Calu3 (cell line): ENCODE measurements around the gene RNFT2. TPM values are rescaled to one million over a fixed set of nuclear protein-coding genes. Genes with fewer than 3 reads are reported as not detected.

Experiments
- BruUV-seq: library from RNA; stranded (reverse); fragments of 400-500 nt; replicated peaks from 2 replicates; lab custom pipeline; 2021; lab: Mats Ljungman, UMichigan
- CTCF ChIA-PET: fragments of 300-600 bp; sonication (Branson Sonifier 250); formaldehyde crosslinking; loops from one replicate; lab custom pipeline; 2022; ENCODE audit warnings: antibody characterized with exemption; lab: Charles Lee
- DNase-seq: peaks from one replicate; pipeline ENCODE4 v3.0.0; 2022
- H3K27ac Mint-ChIP-seq: one replicate; pipeline ENCODE4 v1.8.0; 2022; ENCODE audit warnings: mixed read lengths; ENCODE audit not compliant: unreplicated experiment
- H3K27me3 Mint-ChIP-seq: one replicate; pipeline ENCODE4 v1.8.0; 2022; ENCODE audit warnings: mixed read lengths; ENCODE audit not compliant: unreplicated experiment
- H3K36me3 Mint-ChIP-seq: one replicate; pipeline ENCODE4 v1.8.0; 2022; ENCODE audit warnings: mild to moderate bottlenecking, moderate library complexity, mixed read lengths; ENCODE audit not compliant: insufficient read depth, unreplicated experiment
- H3K4me1 Mint-ChIP-seq: one replicate; pipeline ENCODE4 v1.8.0; 2022; ENCODE audit warnings: mild to moderate bottlenecking, low read depth, mixed read lengths; ENCODE audit not compliant: unreplicated experiment
- H3K4me3 Mint-ChIP-seq: one replicate; pipeline ENCODE4 v1.8.0; 2022; ENCODE audit warnings: mild to moderate bottlenecking, low read depth, moderate library complexity, mixed read lengths; ENCODE audit not compliant: unreplicated experiment
- H3K9me3 Mint-ChIP-seq: one replicate; pipeline ENCODE4 v1.8.0; 2022; ENCODE audit warnings: low read depth, mixed read lengths; ENCODE audit not compliant: unreplicated experiment
- CTCF ChIP-seq: fragments of 200-600 bp; IDR thresholded peaks from one replicate; pipeline ENCODE4 v1.8.0; 2022; ENCODE audit warnings: antibody characterized with exemption; ENCODE audit not compliant: unreplicated experiment
- intact Hi-C: fragments of 100-400 bp; cut with micrococcal nuclease; formaldehyde crosslinking; loops from one replicate; pipeline ENCODE4 v1.10.0; 2022; ENCODE audit not compliant: unreplicated experiment
- total RNA-seq: library from RNA; stranded (reverse); gene quantifications from 2 replicates; pipeline ENCODE4 v1.2.3, GENCODE V29; 2022

Gene RNFT2
- total RNA-seq, 1 experiment from 2014 or later = 32.0 TPM

GRCh38 chr12:116898669-116899068 lies 160.6 kb downstream of the RNFT2 start:
- no peak for TF ChIP-seq CTCF
- CTCF ChIA-PET = interaction anchor here (0.6 kb wide), 1 partner anchor 285 kb away, joined by 3 read pairs; no protein-coding TSS in a partner anchor
- Mint-ChIP-seq H3K9me3 (no peaks in the 10 kb centered on the region), H3K4me3 (no peak overlapping the region), H3K36me3 (no peaks in the 10 kb centered on the region), H3K4me1 (no peaks in the 10 kb centered on the region), H3K27ac (no peak overlapping the region), H3K27me3 (peaks cover 66% of the 10 kb centered on the region)
- intact Hi-C loops = no loop called here
- no peak for DNase-seq
- BruUV-seq = no TSS peak

- Mint-ChIP-seq H3K27ac (no peak overlapping the region), H3K9me3 (no peaks in the 10 kb centered on the region), H3K27me3 (peaks cover 76% of the 10 kb centered on the region), H3K4me1 (no peaks in the 10 kb centered on the region), H3K4me3 (no peak overlapping the region), H3K36me3 (no peaks in the 10 kb centered on the region)
- intact Hi-C loops = no loop called here
- BruUV-seq = no TSS peak
- no peak for TF ChIP-seq CTCF
- DNase-seq = no peak
- CTCF ChIA-PET = no interaction called here
These were observed 163.5 kb downstream of the RNFT2 start for GRCh38 chr12:116901612-116902011.

Other genes with a start within 250 kb of the RNFT2 start
- 0.91 and 0.97 TPM in 2 replicates for gene MAP1LC3B2, start 178.9 kb upstream of the RNFT2 start, total RNA-seq
- 62.1 and 87.4 TPM in 2 replicates for gene SPRING1, start 246 bp upstream of the RNFT2 start, total RNA-seq
- gene HRK, start 143.1 kb downstream of the RNFT2 start, total RNA-seq = 0.12 TPM in 1 of 2 replicates, not detected in the other
- gene FBXW8, start 172.6 kb downstream of the RNFT2 start, total RNA-seq = 18.1 and 18.2 TPM in 2 replicates